Mammary epithelial cell (primary cell): ENCODE data around the gene GLRA3.

Experiments
- EZH2 ChIP-seq: IDR thresholded peaks from 2 replicates; pipeline ENCODE4 v1.6.1; 2012; ENCODE audit warnings: low read length, inconsistent platforms, borderline replicate concordance
- TF ChIP-seq, protein P1 (sequence below), 2 donors: IDR thresholded peaks in 1 of 2; conservative IDR thresholded peaks in 1 of 2; 2 replicates each; pipeline ENCODE4 v1.5.1; 2011 to 2012; ENCODE audit warnings: inconsistent platforms in 2 of 2, low read length in 2 of 2, mild to moderate bottlenecking in 2 of 2, control low read depth in 1 of 2, low read depth in 1 of 2; ENCODE audit not compliant: insufficient read depth in 1 of 2; ENCODE audit errors: extremely low read depth in 1 of 2

DNA sequence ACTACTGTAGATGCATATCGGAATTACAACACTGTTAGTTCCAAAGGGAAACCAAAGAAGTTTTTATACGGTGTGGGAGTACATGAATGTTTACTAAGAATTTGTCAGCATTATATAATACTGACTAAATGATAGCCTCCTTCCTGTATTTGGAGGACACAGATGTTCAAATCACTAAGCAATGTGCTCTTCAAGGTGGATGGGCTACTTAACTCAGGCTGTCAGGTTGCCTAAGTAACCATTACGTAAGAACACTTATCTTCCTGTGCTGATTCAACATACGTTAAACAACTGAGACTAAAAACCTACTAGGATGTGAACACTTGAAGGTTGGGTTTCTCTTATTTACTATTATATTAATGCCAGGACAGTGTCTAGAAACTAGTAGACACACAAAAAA is 224.8 kb downstream of the GLRA3 start:
- TF ChIP-seq, protein P1, sequence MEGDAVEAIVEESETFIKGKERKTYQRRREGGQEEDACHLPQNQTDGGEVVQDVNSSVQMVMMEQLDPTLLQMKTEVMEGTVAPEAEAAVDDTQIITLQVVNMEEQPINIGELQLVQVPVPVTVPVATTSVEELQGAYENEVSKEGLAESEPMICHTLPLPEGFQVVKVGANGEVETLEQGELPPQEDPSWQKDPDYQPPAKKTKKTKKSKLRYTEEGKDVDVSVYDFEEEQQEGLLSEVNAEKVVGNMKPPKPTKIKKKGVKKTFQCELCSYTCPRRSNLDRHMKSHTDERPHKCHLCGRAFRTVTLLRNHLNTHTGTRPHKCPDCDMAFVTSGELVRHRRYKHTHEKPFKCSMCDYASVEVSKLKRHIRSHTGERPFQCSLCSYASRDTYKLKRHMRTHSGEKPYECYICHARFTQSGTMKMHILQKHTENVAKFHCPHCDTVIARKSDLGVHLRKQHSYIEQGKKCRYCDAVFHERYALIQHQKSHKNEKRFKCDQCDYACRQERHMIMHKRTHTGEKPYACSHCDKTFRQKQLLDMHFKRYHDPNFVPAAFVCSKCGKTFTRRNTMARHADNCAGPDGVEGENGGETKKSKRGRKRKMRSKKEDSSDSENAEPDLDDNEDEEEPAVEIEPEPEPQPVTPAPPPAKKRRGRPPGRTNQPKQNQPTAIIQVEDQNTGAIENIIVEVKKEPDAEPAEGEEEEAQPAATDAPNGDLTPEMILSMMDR (conservative IDR thresholded peaks at IDR 0.05 in 1 of 2, IDR thresholded peaks at IDR 0.05 in 1 of 2; ENCODE audit: extremely low read depth in 1 of 2, insufficient read depth in 1 of 2, low read depth in 1 of 2, low read length in 2 of 2), result no peak
- TF ChIP-seq EZH2, result no peak
